Right cardiac atrium (tissue), 5 donors: Measurements from ENCODE around the gene GOLM1. TPM values are rescaled to one million over a fixed set of nuclear protein-coding genes. Genes with fewer than 3 reads are reported as not detected.
"Not testable (repeated sequence)": the region's sequence is repeated elsewhere in the genome, so short reads cannot be mapped to it uniquely, and the experiment has no call there.

ENCODE experiments used
- ATAC-seq, 2 donors: fragments of 200-7000 bp; cut with Tn5 transposase; one replicate each; pipeline versions ENCODE4 v1.8.0 to v1.9.1; 2020; ENCODE audit warnings: moderate library complexity in 2 of 2, mild to moderate bottlenecking in 1 of 2
- DNase-seq, 3 donors: peaks; one replicate each; pipeline ENCODE4 v3.0.0-alpha.2; 2020
- H3K27ac ChIP-seq: one replicate; pipeline ENCODE4 v1.5.1; 2013; ENCODE audit warnings: mild to moderate bottlenecking, low read length, control low read depth, moderate library complexity
- H3K27me3 ChIP-seq: one replicate; pipeline ENCODE4 v1.6.1; 2013; ENCODE audit not compliant: control insufficient read depth, insufficient read depth
- H3K4me1 ChIP-seq: one replicate; pipeline ENCODE4 v1.6.1; 2013; ENCODE audit warnings: low read length; ENCODE audit not compliant: control insufficient read depth, insufficient read depth
- H3K4me3 ChIP-seq: one replicate; pipeline ENCODE4 v1.5.1; 2013; ENCODE audit warnings: low read length, control low read depth
- H3K9me3 ChIP-seq: one replicate; pipeline ENCODE4 v1.6.1; 2013; ENCODE audit warnings: low read length; ENCODE audit not compliant: control insufficient read depth
- WGBS: extraction: QIAGEN DNeasy Blood & Tissue Kit; methylation state at CpG from one replicate; pipeline ENCODE4 v1.1.7; 2013; 5-methylcytosine and 5-hydroxymethylcytosine counted together
- intact Hi-C, 4 donors: fragments of 100-400 bp; cut with DNase I; formaldehyde crosslinking; loops; one replicate each; pipeline versions ENCODE4 v1.11.0 to v1.14.0; 2022 to 2023
- long read RNA-seq, 4 donors: library from polyadenylated mRNA; unstranded; transcript quantifications; one replicate each; pipeline ENCODE4 v2.0.0, GENCODE V29; 2020 to 2021
- polyA plus RNA-seq: library from polyadenylated mRNA; stranded (reverse); fragments of 200-250 nt; gene quantifications from one replicate; pipeline ENCODE4 v1.2.3, GENCODE V29; 2013
- total RNA-seq, 4 donors: library from RNA; stranded (reverse); fragmentation: NEBNext Ultra II Directional; extraction: Animal tissue kit (Norgen Biotek cat#: 25700); gene quantifications; one replicate each; pipeline ENCODE4 v1.2.1, GENCODE V29; 2021
- donor health status: healthy with polysubstance abuse.
- donor health status: DM: no; HTN: yes; CAD: no.
- donor health status: DM: no; HTN: no; CAD: no.
- donor health status: DM: no; HTN: yes; CAD: no; lungs with severe emphysema.
- donor health status: DM: yes; HTN: yes; CAD: no.

The GOLM1 gene
- total RNA-seq = 10 to 100 TPM in 1 of 4 donors, 1 to 10 TPM in 3; 6.1 to 12.9 (median 6.7) TPM
- 3.8 TPM for polyA plus RNA-seq
- long read RNA-seq, donor 1, transcript GOLM1-203 (10 exons, 3,046 nt) = major isoform, 11 of 17 reads
- long read RNA-seq, donor 1, partial matches to known transcripts = 0 of 17 reads
- long read RNA-seq, donor 1, other reads (novel, unspliced or antisense) = 2 of 17 reads
- long read RNA-seq, donor 2, partial matches to known transcripts = 0 of 6 reads
- long read RNA-seq, donor 2, other reads (novel, unspliced or antisense) = 1 of 6 reads
- long read RNA-seq, donor 3, transcript GOLM1-202 (10 exons, 3,022 nt) = major isoform, 22 of 38 reads
- long read RNA-seq, donor 3, partial matches to known transcripts = 10 of 38 reads
- long read RNA-seq, donor 3, other reads (novel, unspliced or antisense) = 5 of 38 reads
- long read RNA-seq, donor 4, transcript GOLM1-203 (10 exons, 3,046 nt) = major isoform, 9 of 10 reads
- long read RNA-seq, donor 4, partial matches to known transcripts = 1 of 10 reads
- long read RNA-seq, donor 4, other reads (novel, unspliced or antisense) = 0 of 10 reads

DNA sequence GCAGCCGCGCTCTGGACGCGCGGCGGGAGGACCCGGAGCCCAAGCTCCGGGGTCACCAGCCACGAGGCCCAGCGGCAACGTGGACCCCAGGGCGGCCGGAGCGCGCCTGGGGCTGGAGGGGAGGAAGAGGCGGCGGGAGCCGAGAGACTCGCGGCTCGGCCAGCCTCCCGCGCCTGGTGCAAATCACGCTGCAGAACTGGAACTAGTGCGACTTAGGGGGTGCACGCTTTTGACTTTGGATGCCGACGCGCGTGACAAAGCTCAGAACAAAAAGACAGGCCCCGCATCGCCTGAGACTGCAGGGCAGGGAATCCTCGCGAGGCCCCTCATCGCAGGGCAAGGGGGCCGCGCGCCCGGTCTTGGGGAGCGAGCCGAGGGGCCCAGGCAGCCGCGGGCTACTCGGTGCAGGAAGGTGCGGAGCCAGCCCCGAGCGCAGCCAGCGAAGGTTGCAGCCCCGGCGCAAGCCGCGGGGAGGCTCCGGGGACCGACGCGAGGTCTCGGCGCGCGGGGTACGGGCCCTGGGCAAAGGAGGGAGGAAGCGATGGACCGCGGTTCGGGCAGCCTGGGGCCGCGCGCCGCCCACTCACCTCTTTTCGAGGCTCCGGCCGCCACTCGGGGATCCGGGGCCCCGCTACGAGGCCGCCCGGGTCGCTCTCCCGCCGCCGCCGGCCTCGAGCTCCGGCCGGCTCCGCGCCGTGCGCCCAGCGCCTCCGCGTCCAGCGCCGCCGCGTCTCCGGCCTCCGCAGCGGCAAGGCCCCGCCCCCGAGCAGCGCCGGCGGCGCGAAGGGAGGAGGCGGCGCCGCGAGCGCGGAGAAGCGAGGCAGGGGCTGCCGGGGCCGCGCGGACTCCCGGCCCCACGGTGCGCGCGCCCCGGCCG lies at the start of gene GOLM1:
Gene GOLM1 (minus strand): TSS at position 735 of the 877 bp plus-strand sequence. CDS start 20,238 bp downstream, outside the sequence.
- intact Hi-C loops = no loop called here
- DNase-seq = peak; percentile 55 to 83 (median 79)
- WGBS = under 1% methylated on average over 125 of the region's 125 CpGs

GRCh38 chr9:86146671-86147070 lies 47.3 kb upstream of the GOLM1 start:
- ATAC-seq, intact Hi-C loops: not testable (repeated sequence)
- whole genome bisulfite sequencing = 91% methylated on average over 4 of the region's 4 CpGs

More for the DNA sequence above, at the start of gene GOLM1:
- H3K27me3 ChIP-seq = peaks cover 2% of the 10 kb centered on the region
- peak; percentile 88 to 92 for ATAC-seq
- H3K9me3 ChIP-seq = no peaks in the 10 kb centered on the region
- H3K4me3 ChIP-seq = peak within 1 kb of the TSS; percentile 58
- no peaks in the 10 kb centered on the region for H3K4me1 ChIP-seq
- H3K27ac ChIP-seq = no peak within 1 kb of the TSS

DNA sequence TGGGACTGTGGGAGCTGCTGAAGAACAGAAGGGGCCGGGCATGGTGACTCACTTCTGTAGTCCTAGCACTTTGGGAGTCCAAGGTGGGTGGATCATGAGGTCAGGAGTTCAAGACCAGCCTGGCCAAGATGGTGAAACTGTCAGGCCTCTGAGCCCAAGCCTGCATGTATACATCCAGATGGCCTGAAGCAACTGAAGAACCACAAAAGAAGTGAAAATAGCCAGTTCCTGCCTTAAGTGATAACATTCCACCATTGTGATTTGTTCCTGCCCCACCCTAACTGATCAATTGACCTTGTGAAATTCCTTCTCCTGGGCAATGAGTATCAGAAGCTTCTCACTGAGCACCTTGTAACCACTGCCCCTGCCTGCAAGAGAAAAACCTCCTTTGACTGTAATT lies 46.6 kb upstream of the GOLM1 start:
- H3K27me3 ChIP-seq, H3K27ac ChIP-seq, intact Hi-C loops, H3K4me3 ChIP-seq, ATAC-seq, DNase-seq, H3K9me3 ChIP-seq, H3K4me1 ChIP-seq: not testable (repeated sequence)
- 95% methylated on average over 1 of the region's 1 CpG for WGBS

More at GRCh38 chr9:86146671-86147070, 47.3 kb upstream of the GOLM1 start:
- not testable (repeated sequence) for DNase-seq, H3K27ac ChIP-seq, H3K9me3 ChIP-seq, H3K27me3 ChIP-seq, H3K4me1 ChIP-seq, H3K4me3 ChIP-seq

DNA sequence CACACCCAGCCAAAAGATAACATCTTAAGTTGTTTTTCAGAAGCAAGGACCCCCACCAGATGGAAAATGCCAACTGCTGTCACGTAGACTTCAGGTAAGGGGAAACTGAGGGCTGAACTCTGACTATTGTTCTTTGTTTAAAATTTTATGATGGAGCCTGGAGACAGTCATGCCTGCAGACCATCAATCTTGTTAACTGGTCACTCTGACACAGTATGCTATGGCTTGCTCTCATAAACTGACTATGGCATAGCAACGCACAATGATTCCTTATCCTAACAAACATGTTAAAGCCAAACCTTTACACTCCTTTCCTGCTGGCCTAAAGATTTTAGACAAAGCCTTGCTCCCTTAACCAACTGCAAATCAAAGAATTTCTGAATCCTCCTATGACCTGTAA lies 43.6 kb upstream of the GOLM1 start:
- intact Hi-C loops = no loop called here
- Histone ChIP-seq H3K4me1 (no peaks in the 10 kb centered on the region), H3K4me3 (no peak overlapping the region), H3K9me3 (no peaks in the 10 kb centered on the region), H3K27me3 (no peaks in the 10 kb centered on the region), H3K27ac (no peak overlapping the region)
- ATAC-seq (no peak), DNase-seq (no peak)
- 89% methylated on average over 2 of the region's 2 CpGs for WGBS

DNA sequence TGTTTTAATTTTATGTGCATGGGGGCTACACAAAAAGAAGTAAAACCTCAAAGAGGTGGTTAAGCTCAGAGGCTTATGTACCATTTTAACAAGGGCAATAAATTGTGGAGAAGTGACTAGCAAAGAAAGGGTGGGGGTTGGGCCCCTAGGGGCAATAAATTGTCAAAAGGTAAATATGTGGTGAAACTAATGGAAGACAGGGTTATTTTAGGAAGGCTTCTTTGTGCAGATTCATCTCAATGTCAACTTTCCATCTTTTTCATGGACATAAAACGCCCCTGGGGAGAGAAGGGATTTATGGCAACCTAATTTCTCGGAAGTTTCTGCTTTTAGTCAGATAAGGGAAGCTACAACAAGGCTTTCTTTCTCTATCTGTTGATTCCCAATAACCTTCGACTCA lies 42.5 kb upstream of the GOLM1 start:
- no peak for DNase-seq
- no peak for ATAC-seq
- no peaks in the 10 kb centered on the region for H3K27me3 ChIP-seq
- intact Hi-C loops = no loop called here
- H3K27ac ChIP-seq = no peak overlapping the region
- no peak overlapping the region for H3K4me3 ChIP-seq
- no peaks in the 10 kb centered on the region for H3K9me3 ChIP-seq
- 80% methylated on average over 3 of the region's 3 CpGs for WGBS
- no peaks in the 10 kb centered on the region for H3K4me1 ChIP-seq

GRCh38 chr9:86135371-86135770 lies 36.0 kb upstream of the GOLM1 start:
- Histone ChIP-seq H3K4me1 (no peaks in the 10 kb centered on the region), H3K9me3 (no peaks in the 10 kb centered on the region), H3K27ac (no peak overlapping the region), H3K4me3 (no peak overlapping the region), H3K27me3 (no peaks in the 10 kb centered on the region)
- WGBS = 62% methylated on average over 5 of the region's 5 CpGs
- intact Hi-C loops = no loop called here
- DNase-seq = no peak
- no peak for ATAC-seq

DNA sequence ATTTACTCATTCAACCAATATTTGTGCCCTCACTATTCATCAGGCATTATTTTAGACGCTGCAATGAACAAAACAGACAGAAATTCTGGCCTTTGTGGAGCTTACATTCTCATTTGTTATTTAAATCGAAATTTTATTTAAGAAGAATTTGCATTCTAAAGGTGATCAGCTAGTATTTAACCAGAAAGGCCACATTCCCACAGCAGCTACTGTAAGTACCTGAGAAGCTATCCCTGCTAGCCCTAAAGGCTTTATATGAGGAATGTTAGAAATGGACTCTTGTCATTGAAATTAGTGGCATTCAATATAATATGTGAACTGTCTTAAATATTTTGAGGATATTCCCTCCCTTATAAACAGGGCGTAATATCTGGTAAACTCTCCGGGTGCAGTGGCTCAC lies 35.0 kb upstream of the GOLM1 start:
- H3K4me1 ChIP-seq = no peaks in the 10 kb centered on the region
- DNase-seq = no peak
- no peak overlapping the region for H3K4me3 ChIP-seq
- no peaks in the 10 kb centered on the region for H3K27me3 ChIP-seq
- intact Hi-C loops = no loop called here
- ATAC-seq = no peak
- H3K9me3 ChIP-seq = no peaks in the 10 kb centered on the region
- WGBS = 91% methylated on average over 4 of the region's 4 CpGs
- no peak overlapping the region for H3K27ac ChIP-seq

DNA sequence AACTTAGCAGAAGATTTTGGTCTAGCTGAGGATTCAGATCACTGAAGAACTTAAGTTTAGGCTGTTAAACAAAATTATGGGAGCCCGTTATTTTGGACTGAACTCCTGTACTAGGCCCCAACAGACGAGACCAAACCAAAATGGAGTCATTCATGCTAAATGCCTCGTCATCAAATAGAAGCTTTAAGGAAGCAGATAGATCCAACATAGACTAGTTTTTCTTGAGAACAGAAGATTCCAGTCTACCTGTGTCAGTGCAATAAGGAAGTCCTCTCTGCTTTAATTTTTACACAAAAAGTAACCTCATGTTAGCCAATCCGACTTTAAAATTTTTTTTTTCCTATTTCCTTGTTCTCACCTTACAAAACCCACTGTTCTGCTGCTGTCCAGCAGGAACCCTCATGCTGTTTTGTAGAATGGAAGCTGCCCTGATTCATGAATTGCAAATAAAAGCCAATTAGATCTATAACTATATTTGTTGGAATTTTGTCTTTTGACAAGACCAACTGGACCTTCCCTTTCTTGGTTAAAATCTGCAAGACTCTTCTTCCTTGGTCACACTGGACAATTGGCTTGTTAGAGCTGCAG lies 29.0 kb upstream of the GOLM1 start:
- intact Hi-C loops = no loop called here
- no peak for ATAC-seq
- Histone ChIP-seq H3K27ac (no peak overlapping the region), H3K4me3 (no peak overlapping the region), H3K4me1 (peaks cover 9% of the 10 kb centered on the region), H3K27me3 (no peaks in the 10 kb centered on the region), H3K9me3 (no peaks in the 10 kb centered on the region)
- 90% methylated on average over 4 of the region's 4 CpGs for WGBS
- no peak for DNase-seq

- H3K4me3 ChIP-seq = no peak overlapping the region
- ATAC-seq = peak; percentile 86 to 92
- 39% methylated on average over 11 of the region's 11 CpGs for WGBS
- H3K4me1 ChIP-seq = peaks cover 9% of the 10 kb centered on the region
- H3K27me3 ChIP-seq = no peaks in the 10 kb centered on the region
- no peak overlapping the region for H3K27ac ChIP-seq
- intact Hi-C loops = no loop called here
- H3K9me3 ChIP-seq = no peaks in the 10 kb centered on the region
- DNase-seq = peak; percentile 57 to 69 (median 61)
Measured at GRCh38 chr9:86126998-86127972, 27.9 kb upstream of the GOLM1 start.

DNA sequence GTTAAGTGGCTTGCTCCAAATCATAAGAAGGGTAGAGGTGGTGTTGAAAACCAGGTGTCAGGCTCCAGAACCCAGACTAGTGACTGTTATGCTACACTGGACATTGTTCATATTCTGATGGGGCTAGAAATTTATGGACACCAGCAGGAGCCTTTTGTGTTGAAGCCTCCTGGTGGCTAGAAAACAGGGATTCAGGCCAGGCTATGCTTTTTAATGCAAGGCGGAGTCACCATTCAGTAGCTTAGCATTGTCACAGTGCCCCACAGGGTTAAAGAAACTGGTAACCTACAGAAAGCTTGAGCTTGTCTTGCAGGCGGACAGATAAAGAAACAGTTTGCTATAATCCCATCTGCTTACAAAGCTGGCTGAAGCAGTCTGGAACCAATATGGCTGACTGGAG lies 23.0 kb upstream of the GOLM1 start:
- intact Hi-C loops = no loop called here
- ATAC-seq (no peak), DNase-seq (no peak)
- no peaks in the 10 kb centered on the region for H3K9me3 ChIP-seq
- H3K27me3 ChIP-seq = no peaks in the 10 kb centered on the region
- 93% methylated on average over 2 of the region's 2 CpGs for WGBS
- no peak overlapping the region for H3K27ac ChIP-seq
- no peak overlapping the region for H3K4me3 ChIP-seq
- peaks cover 7% of the 10 kb centered on the region for H3K4me1 ChIP-seq
